ENCODE results near the gene SAMD9L.

Gene SAMD9L

DNA sequence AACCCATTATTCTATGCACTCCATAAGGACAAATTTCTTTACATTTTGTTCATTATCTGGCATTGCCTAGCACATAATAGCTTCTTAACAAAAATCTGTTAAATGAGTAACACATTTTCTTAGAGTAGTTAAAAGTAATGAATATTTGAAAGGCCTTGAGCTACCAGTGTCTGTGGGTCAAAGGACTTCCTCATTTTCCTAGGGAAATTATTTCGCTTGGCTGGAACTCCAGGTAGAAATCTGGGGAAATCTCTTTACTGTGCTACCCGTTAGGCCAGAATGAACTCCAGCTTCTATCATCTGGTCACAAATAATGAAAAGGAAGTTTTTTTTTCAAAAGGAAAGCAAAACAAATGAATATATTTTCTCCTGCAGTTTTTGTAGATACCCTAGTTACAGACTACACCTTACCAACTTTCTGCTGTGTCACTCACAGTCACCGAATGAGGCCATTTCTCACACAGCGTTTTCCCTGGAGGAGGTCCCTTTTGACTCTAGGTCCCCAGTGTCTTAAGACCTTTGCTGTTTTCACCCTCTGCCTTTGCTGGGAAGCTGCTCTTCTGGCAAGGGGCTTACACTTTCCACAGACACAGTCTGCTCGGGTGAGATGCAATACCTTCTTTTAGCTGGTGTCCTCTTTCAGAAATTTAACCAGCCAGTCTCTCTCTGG is 1.6 kb downstream of the SAMD9L start:
- H3K4me3 ChIP-seq (ENCODE audit: low read depth, low read length): peak overlapping the region; percentile 67
- TF ChIP-seq CTCF (IDR thresholded peaks at IDR 0.05; ENCODE audit: insufficient read depth, low read depth, low read length, missing control alignments): no peak
- DNase-seq (ENCODE audit: low read depth): peak; percentile 38

DNA sequence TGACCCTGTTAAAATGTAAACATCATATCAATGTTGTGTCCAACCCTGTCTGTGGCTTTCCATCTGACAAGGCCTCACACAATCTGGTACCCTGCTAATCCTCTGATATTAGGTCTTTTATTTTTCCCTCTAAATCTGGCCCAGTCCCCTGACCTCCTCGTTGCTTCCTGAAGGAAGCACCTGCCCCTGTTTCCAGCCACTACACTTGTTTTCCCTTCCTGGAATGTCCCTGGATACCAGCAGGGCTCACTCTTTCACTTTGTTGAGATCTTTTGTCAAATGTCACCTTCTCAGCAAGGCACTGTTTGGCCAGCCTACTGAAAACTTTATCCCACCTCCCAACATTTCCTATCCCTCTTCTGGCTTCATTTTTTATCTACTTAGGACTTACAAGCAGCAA is 2.1 kb downstream of the SAMD9L start:
- DNase-seq (ENCODE audit: low read depth): no peak
- no peak for TF ChIP-seq CTCF (IDR thresholded peaks at IDR 0.05; ENCODE audit: insufficient read depth, low read depth, low read length, missing control alignments)
- peak overlapping the region; percentile 67 for H3K4me3 ChIP-seq (ENCODE audit: low read depth, low read length)

GRCh38 chr7:93145354-93145753 is 2.8 kb downstream of the SAMD9L start:
- TF ChIP-seq CTCF (IDR thresholded peaks at IDR 0.05; ENCODE audit: insufficient read depth, low read depth, low read length, missing control alignments): no peak
- no peak for DNase-seq (ENCODE audit: low read depth)
- H3K4me3 ChIP-seq (ENCODE audit: low read depth, low read length): no peak overlapping the region

- TF ChIP-seq CTCF (IDR thresholded peaks at IDR 0.05; ENCODE audit: insufficient read depth, low read depth, low read length, missing control alignments): no peak
- DNase-seq (ENCODE audit: low read depth): no peak
- H3K4me3 ChIP-seq (ENCODE audit: low read depth, low read length): no peak overlapping the region
These were observed 6.1 kb downstream of the SAMD9L start for GRCh38 chr7:93142127-93142526.

GRCh38 chr7:93140582-93141191 is 7.5 kb downstream of the SAMD9L start:
- no peak overlapping the region for H3K4me3 ChIP-seq (ENCODE audit: low read depth, low read length)
- no peak for TF ChIP-seq CTCF (IDR thresholded peaks at IDR 0.05; ENCODE audit: insufficient read depth, low read depth, low read length, missing control alignments)
- DNase-seq (ENCODE audit: low read depth): no peak

DNA sequence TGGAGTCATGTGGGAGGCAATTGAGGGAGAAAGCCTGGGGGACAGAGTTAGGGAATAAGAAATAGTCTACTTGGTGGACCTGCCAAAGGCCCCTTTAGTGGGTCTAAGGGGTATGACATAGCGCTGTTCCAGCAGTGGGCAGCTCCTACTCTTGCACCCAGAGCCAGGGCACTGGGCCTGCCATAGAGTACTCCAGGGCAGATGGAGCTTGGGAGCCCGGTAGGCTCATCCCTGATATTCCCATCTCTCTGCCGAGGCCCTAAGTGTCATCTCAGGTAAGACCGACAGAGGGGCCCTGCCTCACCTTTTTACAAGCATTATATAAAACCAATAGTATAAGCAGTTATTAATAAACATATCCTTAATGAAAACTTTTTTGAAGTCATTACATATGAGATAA is 9.6 kb downstream of the SAMD9L start:
- TF ChIP-seq CTCF (IDR thresholded peaks at IDR 0.05; ENCODE audit: insufficient read depth, low read depth, low read length, missing control alignments): no peak
- no peak overlapping the region for H3K4me3 ChIP-seq (ENCODE audit: low read depth, low read length)
- DNase-seq (ENCODE audit: low read depth): no peak

DNA sequence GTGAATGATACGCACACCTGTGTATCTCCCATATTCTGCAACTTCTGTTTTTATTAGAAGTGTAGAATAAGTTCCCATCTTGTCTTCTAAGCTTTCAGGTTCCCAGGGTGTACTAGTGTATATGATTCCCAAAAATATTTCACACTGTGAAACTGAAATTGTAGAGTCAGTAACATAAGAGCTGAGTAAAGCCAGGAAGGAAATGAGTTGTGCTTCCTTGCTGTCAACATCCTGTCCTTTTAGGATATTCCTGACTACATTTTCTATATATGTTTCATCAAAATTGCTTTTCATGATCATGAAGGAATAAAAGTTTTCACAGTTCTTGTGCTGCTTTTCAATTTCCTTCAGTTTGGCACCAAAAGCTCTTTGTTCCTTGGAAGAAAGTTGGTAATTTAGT is 15.2 kb downstream of the SAMD9L start:
- no peak overlapping the region for H3K4me3 ChIP-seq (ENCODE audit: low read depth, low read length)
- no peak for TF ChIP-seq CTCF (IDR thresholded peaks at IDR 0.05; ENCODE audit: insufficient read depth, low read depth, low read length, missing control alignments)
- no peak for DNase-seq (ENCODE audit: low read depth)
